NCI-H345 treated with DMSO at 0.1 percent for 48 hours (cell line): Measurements from ENCODE around the gene NMNAT1.
"Not testable (repeated sequence)": the region's sequence is repeated elsewhere in the genome, so short reads cannot be mapped to it uniquely, and the experiment has no call there.

Experiments
- DNase-seq: peaks from one replicate; lab custom pipeline; 2025; ENCODE audit not compliant: unreplicated experiment; lab: John Stamatoyannopoulos, UW

Gene NMNAT1

GRCh38 chr1:9942939-9943788 is at the start of gene NMNAT1, which contains the start of gene LZIC:
Gene NMNAT1 (plus strand): TSS chr1:9943475. CDS start chr1:9972074, 28,599 bp downstream.
Gene LZIC (minus strand): TSS chr1:9943391. CDS start chr1:9936619, 6,772 bp downstream.
- peak; percentile 82 for DNase-seq

- no peak for DNase-seq
These were observed 49.2 kb upstream of the NMNAT1 start for GRCh38 chr1:9894115-9894514.

- DNase-seq: peak; percentile 78
These were observed 42.9 kb upstream of the NMNAT1 start for GRCh38 chr1:9900142-9901043.

- no peak for DNase-seq
These were observed 41.9 kb upstream of the NMNAT1 start for GRCh38 chr1:9901148-9902059.

GRCh38 chr1:9902060-9902452 is 41.2 kb upstream of the NMNAT1 start:
- no peak for DNase-seq

GRCh38 chr1:9903801-9904527 is 39.3 kb upstream of the NMNAT1 start:
- no peak for DNase-seq

- no peak for DNase-seq
These were observed 38.7 kb upstream of the NMNAT1 start for GRCh38 chr1:9904596-9904995.

GRCh38 chr1:9905010-9905409 is 38.3 kb upstream of the NMNAT1 start:
- no peak for DNase-seq

GRCh38 chr1:9906466-9906865 is 36.8 kb upstream of the NMNAT1 start:
- no peak for DNase-seq

- no peak for DNase-seq
These were observed 35.8 kb upstream of the NMNAT1 start for GRCh38 chr1:9907441-9907840.

GRCh38 chr1:9908871-9909233 is 34.4 kb upstream of the NMNAT1 start:
- no peak for DNase-seq

- no peak for DNase-seq
These were observed 33.8 kb upstream of the NMNAT1 start for GRCh38 chr1:9909234-9910046.

- DNase-seq: no peak
These were observed 33.2 kb upstream of the NMNAT1 start, which contains the start of gene CTNNBIP1 for GRCh38 chr1:9910076-9910422. Gene CTNNBIP1 (minus strand): TSS chr1:9910269. CDS start chr1:9872064, 38,205 bp downstream.

GRCh38 chr1:9910423-9911178 is 32.7 kb upstream of the NMNAT1 start:
- DNase-seq: peak; percentile 97

GRCh38 chr1:9912264-9912936 is 30.9 kb upstream of the NMNAT1 start:
- no peak for DNase-seq

- no peak for DNase-seq
These were observed 28.7 kb upstream of the NMNAT1 start for GRCh38 chr1:9914610-9914937.

- DNase-seq: no peak
These were observed 26.8 kb upstream of the NMNAT1 start for GRCh38 chr1:9916452-9916851.

GRCh38 chr1:9917495-9917894 is 25.8 kb upstream of the NMNAT1 start:
- DNase-seq: not testable (repeated sequence)
